ENCODE results near the gene NFAM1. TPM values are rescaled to one million over a fixed set of nuclear protein-coding genes. Genes with fewer than 3 reads are reported as not detected.

Gene NFAM1
- total RNA-seq, 2 donors from 2014 or later: 0.64 to 2.1 TPM

DNA sequence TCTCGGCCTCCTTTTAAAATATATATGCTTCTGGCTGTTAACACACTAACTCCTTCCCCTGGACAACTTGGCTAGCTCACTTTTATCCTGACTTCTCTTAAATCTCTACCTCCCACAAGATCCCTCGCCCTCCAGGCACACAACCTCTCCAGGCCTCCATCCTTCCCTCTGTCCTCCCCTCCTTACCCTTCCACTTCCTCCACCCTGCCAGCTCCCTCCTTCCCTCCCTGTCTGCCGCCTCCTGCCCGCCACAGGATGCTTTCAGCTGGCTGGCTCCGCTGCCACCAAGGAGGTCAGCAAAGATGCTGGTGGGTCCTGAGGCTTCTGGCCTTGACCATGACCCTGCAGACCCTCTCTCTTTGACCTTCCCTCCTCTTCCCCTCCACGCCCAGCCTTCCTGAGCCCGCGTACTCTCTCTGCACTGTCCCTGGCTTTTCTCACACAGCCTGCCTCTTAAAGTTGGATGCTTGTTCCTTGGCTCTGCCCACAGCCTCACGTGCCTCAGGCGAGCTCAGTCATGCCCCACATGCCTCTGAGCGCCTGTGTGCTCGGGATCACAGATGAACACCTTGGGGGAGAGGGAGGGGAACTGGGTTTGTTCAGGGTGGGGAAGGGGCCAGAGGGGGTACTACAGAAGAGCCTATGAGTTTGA lies 6.7 kb downstream of the NFAM1 start:
- Histone ChIP-seq H3K4me3 (no peak overlapping the region), H3K27ac (no peak overlapping the region), H3K27me3 (no peaks in the 10 kb centered on the region), H3K4me1 (no peaks in the 10 kb centered on the region), H3K9me3 (no peaks in the 10 kb centered on the region), H3K36me3 (no peaks in the 10 kb centered on the region), H3K9ac (ENCODE audit: low read depth in 2 of 2, low read length in 2 of 2) (no peak overlapping the region)
- no peak for DNase-seq
- intact Hi-C loops (cut with DNase I): loop anchor here (10.0 kb wide), 1 partner anchor 91 kb away; no protein-coding TSS in a partner anchor
- TF ChIP-seq, protein P1, sequence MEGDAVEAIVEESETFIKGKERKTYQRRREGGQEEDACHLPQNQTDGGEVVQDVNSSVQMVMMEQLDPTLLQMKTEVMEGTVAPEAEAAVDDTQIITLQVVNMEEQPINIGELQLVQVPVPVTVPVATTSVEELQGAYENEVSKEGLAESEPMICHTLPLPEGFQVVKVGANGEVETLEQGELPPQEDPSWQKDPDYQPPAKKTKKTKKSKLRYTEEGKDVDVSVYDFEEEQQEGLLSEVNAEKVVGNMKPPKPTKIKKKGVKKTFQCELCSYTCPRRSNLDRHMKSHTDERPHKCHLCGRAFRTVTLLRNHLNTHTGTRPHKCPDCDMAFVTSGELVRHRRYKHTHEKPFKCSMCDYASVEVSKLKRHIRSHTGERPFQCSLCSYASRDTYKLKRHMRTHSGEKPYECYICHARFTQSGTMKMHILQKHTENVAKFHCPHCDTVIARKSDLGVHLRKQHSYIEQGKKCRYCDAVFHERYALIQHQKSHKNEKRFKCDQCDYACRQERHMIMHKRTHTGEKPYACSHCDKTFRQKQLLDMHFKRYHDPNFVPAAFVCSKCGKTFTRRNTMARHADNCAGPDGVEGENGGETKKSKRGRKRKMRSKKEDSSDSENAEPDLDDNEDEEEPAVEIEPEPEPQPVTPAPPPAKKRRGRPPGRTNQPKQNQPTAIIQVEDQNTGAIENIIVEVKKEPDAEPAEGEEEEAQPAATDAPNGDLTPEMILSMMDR (IDR thresholded peaks at IDR 0.05): no peak

DNA sequence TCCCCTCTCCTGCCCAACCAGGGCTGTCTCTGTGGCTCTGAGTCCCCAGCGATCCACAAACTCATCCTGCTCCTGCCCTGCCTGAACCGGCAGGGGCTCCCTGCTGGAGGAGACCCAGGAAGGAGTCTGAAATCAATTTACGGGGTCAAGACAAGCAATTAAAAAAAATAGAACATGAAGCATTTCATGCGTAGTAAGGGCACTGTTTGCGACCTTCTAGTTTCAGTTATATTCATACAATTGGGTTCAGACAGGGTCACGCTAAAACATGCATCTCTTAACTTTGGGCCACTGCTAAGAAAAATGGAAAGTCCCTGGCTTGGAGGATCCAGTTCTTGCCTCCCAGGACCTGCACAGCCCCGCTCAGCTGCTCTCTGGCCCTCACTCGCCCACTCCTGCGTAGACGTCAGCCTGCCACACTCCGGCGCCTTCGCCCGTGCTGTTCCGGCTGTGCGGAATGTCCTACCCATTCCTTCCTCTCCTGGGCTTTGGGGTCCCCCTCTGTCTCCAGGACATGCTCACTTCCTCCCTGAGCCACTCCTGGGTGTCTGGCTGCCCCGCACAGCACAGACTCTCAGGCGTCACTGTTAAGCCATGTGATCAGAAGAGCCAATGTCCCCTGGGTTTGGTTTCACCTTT lies 12.8 kb downstream of the NFAM1 start:
- no peak for DNase-seq

DNA sequence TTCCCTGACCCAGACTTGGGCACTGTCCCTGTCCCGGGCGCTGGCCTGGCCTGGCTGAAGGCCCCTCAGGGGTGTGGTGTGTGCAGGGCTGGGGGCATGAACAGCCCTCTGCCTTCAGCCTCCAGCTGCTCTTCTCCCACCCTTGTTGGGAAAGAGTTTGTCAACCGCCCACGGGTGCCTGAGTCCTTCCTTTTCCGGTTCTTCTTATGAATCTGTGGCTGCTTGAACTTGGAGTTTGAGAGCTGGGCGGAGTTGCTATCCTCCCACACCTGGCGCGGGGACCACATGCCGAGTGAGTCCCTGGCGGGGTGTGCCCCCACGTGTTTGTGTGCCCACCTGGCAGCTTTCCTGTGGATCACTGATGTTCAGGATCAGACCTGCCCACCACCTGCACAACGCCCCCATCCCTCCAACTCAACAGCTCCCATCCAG lies 13.4 kb downstream of the NFAM1 start:
- Histone ChIP-seq H3K27me3 (no peaks in the 10 kb centered on the region), H3K9me3 (no peaks in the 10 kb centered on the region), H3K9ac (ENCODE audit: low read depth in 2 of 2, low read length in 2 of 2) (no peak overlapping the region), H3K4me3 (no peak overlapping the region), H3K27ac (no peak overlapping the region), H3K36me3 (no peaks in the 10 kb centered on the region), H3K4me1 (no peaks in the 10 kb centered on the region)
- DNase-seq: no peak
- intact Hi-C loops (cut with DNase I): no loop called here
- TF ChIP-seq, protein P1 (IDR thresholded peaks at IDR 0.05): no peak

More for the DNA sequence above, 12.8 kb downstream of the NFAM1 start:
- H3K4me3 ChIP-seq: no peak overlapping the region
- H3K4me1 ChIP-seq: no peaks in the 10 kb centered on the region
- intact Hi-C loops (cut with DNase I): no loop called here
- TF ChIP-seq, protein P1 (IDR thresholded peaks at IDR 0.05): no peak
- H3K9ac ChIP-seq (ENCODE audit: low read depth in 2 of 2, low read length in 2 of 2): no peak overlapping the region
- no peaks in the 10 kb centered on the region for H3K27me3 ChIP-seq
- no peaks in the 10 kb centered on the region for H3K9me3 ChIP-seq
- no peaks in the 10 kb centered on the region for H3K36me3 ChIP-seq
- no peak overlapping the region for H3K27ac ChIP-seq

DNA sequence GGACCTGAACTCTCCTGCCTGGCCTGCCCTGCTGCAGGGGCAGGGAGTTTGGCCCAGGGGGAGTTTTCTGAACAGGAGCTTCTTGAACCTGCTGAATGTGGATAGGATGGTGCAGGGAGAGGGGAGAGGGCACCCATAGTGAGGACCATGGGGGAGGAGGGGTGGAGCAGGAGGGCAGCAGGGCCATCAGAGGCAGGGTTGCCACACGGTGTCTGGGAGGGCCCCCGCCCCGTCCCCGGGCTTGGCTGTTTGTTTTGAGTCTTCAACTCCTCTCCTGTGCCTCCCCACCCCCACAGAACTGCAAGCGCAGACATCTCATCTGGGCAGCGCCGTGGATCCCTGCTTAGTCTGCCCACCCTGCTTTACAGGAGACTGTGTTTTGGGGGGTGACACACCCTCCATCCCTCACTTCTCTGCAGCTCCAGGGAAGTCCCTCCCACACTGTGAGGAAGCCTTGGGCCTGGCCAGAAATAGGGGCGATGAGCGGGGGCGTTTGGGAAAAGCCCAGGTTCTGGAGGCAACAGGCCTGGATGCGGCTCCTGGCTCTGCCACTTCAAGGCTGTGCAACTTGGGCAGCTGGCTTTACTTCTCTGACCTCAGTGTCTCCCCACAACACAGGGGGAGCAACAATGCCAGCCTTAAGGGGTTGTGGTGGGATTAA lies 14.4 kb downstream of the NFAM1 start:
- Histone ChIP-seq H3K36me3 (no peaks in the 10 kb centered on the region), H3K4me1 (no peaks in the 10 kb centered on the region), H3K9ac (ENCODE audit: low read depth in 2 of 2, low read length in 2 of 2) (no peak overlapping the region), H3K9me3 (no peaks in the 10 kb centered on the region), H3K4me3 (no peak overlapping the region), H3K27ac (no peak overlapping the region), H3K27me3 (no peaks in the 10 kb centered on the region)
- TF ChIP-seq, protein P1 (IDR thresholded peaks at IDR 0.05): no peak
- intact Hi-C loops (cut with DNase I): no loop called here
- no peak for DNase-seq

DNA sequence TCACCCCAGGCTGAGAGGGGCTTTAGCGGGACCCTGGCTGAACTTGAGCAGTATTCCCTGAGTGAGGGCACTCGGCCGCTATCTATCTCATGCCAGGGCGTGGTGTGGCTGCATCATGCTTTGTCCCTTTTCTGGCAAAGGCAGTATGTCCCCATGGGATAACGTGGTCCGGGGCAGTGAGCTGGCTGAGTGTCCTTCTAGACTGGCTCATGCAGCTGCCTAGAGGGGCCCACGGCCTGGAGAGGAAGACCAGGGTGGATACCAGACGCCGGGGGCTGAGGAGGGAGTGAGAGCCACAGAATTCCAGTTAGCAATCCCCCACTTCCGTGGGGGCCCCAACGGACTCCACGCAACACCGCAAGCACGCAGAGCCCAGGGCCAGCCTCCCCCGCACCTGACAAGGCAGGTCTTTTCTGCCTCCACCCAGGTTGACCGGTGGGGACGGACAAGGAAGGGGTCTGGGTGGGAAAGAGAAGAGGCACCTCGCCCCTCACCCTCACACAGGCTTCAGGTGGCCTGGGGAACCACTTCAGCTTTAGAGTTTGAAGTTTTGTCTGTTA lies 15.5 kb downstream of the NFAM1 start:
- Histone ChIP-seq H3K9ac (ENCODE audit: low read depth in 2 of 2, low read length in 2 of 2) (no peak overlapping the region), H3K27ac (no peak overlapping the region), H3K4me3 (no peak overlapping the region), H3K27me3 (no peaks in the 10 kb centered on the region), H3K36me3 (no peaks in the 10 kb centered on the region), H3K9me3 (no peaks in the 10 kb centered on the region), H3K4me1 (no peaks in the 10 kb centered on the region)
- TF ChIP-seq, protein P1 (IDR thresholded peaks at IDR 0.05): no peak
- DNase-seq: no peak
- intact Hi-C loops (cut with DNase I): no loop called here

Data from colonic mucosa (tissue), 4 donors.